Transverse colon (tissue), 4 donors: ENCODE measurements around the gene LRP3. TPM values are rescaled to one million over a fixed set of nuclear protein-coding genes. Genes with fewer than 3 reads are reported as not detected.

Source experiments
- DNase-seq: peaks from one replicate; pipeline ENCODE4 v3.0.0-alpha.2; 2019
- H3K27ac ChIP-seq, 4 donors: fragments of 200-600 bp; sonication (generic); 2 replicates each; pipeline ENCODE4 v1.5.1; 2016 to 2018; ENCODE audit warnings: inconsistent platforms in 4 of 4
- H3K27me3 ChIP-seq: fragments of 200-600 bp; sonication (generic); 2 replicates; pipeline ENCODE4 v1.5.1; 2017; ENCODE audit warnings: inconsistent platforms
- H3K36me3 ChIP-seq, 4 donors: fragments of 200-600 bp; sonication (generic); 2 replicates each; pipeline ENCODE4 v1.5.1; 2017 to 2019; ENCODE audit warnings: inconsistent platforms in 4 of 4
- H3K4me1 ChIP-seq, 4 donors: fragments of 200-600 bp; sonication (generic); 2 replicates each; pipeline ENCODE4 v1.5.1; 2017 to 2020; ENCODE audit warnings: inconsistent platforms in 4 of 4
- H3K4me3 ChIP-seq, 4 donors: fragments of 200-600 bp; sonication (generic); 1 replicate in 1 of 4; 2 replicates in 3 of 4; pipeline versions ENCODE4 v1.5.1 to v1.6.1; 2017 to 2019; ENCODE audit warnings: inconsistent platforms in 4 of 4
- H3K9me3 ChIP-seq, 2 donors: fragments of 200-600 bp; sonication (generic); 2 replicates each; pipeline ENCODE4 v1.5.1; 2017 to 2019; ENCODE audit warnings: inconsistent platforms in 2 of 2
- CTCF ChIP-seq, 5 experiments: fragments of 200-600 bp in 3 of 5; fragments of 450-650 bp in 2 of 5; sonication (generic) in 3 of 5; IDR thresholded peaks; 1 replicate in 2 of 5; 2 replicates in 3 of 5; pipeline ENCODE4 v1.5.1; 2016 to 2017; ENCODE audit warnings: antibody characterized with exemption in 5 of 5, inconsistent platforms in 3 of 5, mild to moderate bottlenecking in 2 of 5, moderate library complexity in 1 of 5
- EP300 ChIP-seq: sonication (generic); formaldehyde crosslinking; IDR thresholded peaks from one replicate; pipeline ENCODE4 v1.6.1; 2017; ENCODE audit warnings: antibody characterized with exemption, low read depth
- POLR2A ChIP-seq: fragments of 450-650 bp; IDR thresholded peaks from one replicate; pipeline ENCODE4 v1.6.1; 2016; ENCODE audit warnings: antibody characterized with exemption, mild to moderate bottlenecking, moderate library complexity
- POLR2AphosphoS5 ChIP-seq, 3 donors: sonication (generic); formaldehyde crosslinking; IDR thresholded peaks; one replicate each; pipeline ENCODE4 v1.6.1; 2016; ENCODE audit warnings: antibody characterized with exemption in 3 of 3
- WGBS, 2 donors: methylation state at CpG; one replicate each; pipeline ENCODE4 v1.1.5; 2018; ENCODE audit warnings: low coverage in 1 of 2; 5-methylcytosine and 5-hydroxymethylcytosine counted together
- in situ Hi-C, 4 donors: fragments of 200-750 bp; cut with MboI; loops; one replicate each; pipeline versions ENCODE4 v1.15.0 to v1.15.1; 2017; ENCODE audit warnings: low sequenced_read_pairs in 3 of 4, low pct_ligation_motif_present in 1 of 4, low pct_unique_long_range_greater_than_20kb in 1 of 4
- intact Hi-C: fragments of 100-400 bp; cut with DNase I; formaldehyde crosslinking; loops from one replicate; pipeline ENCODE4 v1.15.1; 2023; ENCODE audit warnings: low total_unique reads
- total RNA-seq, 4 donors: library from RNA; depleted of rRNA; stranded (reverse); fragments of >200 nt; gene quantifications; one replicate each; pipeline ENCODE4 v1.1.0, GENCODE V29; 2016

Gene LRP3
- total RNA-seq, 4 donors from 2014 or later, result 12.5 to 23.6 (median 17.1) TPM

DNA sequence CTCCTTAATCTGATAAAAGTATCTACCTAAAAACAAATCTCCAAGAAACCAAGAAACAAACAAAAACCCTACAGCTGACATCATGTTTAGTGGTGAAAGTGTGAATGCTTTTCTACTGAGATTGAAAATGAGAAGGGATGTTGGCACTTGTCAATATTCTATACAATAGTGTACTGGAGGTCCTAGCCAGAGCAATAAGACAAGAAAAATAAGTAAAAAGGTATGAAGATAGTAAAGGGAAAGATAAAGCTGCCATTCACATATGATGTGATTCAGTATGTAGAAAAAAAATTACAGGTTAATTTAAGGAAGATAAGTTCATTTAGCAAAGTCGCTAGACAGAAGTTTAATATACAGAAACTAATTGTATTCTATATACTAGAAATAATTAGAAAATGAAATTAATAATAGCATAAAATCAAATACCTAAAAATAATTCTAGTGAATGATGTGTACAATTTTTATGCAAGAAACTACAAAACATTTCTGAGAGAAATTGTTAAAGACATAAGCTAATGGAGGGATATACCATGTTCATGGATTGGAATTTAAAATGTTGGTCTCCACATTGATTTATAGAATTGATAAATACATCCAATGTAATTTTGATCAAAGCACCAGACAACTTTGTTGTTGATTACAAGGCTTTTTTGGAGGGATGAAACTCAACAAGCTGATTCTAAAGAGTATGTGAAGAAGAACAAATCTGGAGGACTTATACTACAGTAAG lies 33.9 kb downstream of the LRP3 start:
- in situ Hi-C loops (loop anchor here in 1 of 4 donors (25.0 kb wide), 1 partner anchor 534 kb away; no protein-coding TSS in a partner anchor), intact Hi-C loops (no loop called here)
- peaks cover 9 to 17% of the 10 kb centered on the region in 2 donors for H3K9me3 ChIP-seq
- no peak overlapping the region for H3K27ac ChIP-seq
- H3K36me3 ChIP-seq, result no peaks in the 10 kb centered on the region
- peaks cover 0 to 22% (median 18%) of the 10 kb centered on the region in 4 donors for H3K4me1 ChIP-seq
- TF ChIP-seq CTCF (IDR thresholded peaks at IDR 0.05), result no peak
- no peak for TF ChIP-seq POLR2AphosphoS5 (IDR thresholded peaks at IDR 0.05)
- TF ChIP-seq POLR2A, result no peak
- TF ChIP-seq EP300, result no peak
- 87 to 98% methylated on average over 1 of the region's 1 CpG for WGBS, 2 donors
- no peak overlapping the region for H3K4me3 ChIP-seq
- DNase-seq, result no peak
- H3K27me3 ChIP-seq, result peaks cover 58% of the 10 kb centered on the region

- no peak for TF ChIP-seq POLR2AphosphoS5 (IDR thresholded peaks at IDR 0.05)
- TF ChIP-seq EP300, result no peak
- no peak for TF ChIP-seq CTCF (IDR thresholded peaks at IDR 0.05)
- TF ChIP-seq POLR2A, result no peak
- peaks cover 9 to 17% of the 10 kb centered on the region in 2 donors for H3K9me3 ChIP-seq
- peaks cover 39% of the 10 kb centered on the region for H3K27me3 ChIP-seq
- H3K27ac ChIP-seq, result no peak overlapping the region
- 82% methylated on average over 5 of the region's 5 CpGs; no CpG with 5 or more reads in 1 of the 2 donors for WGBS, 2 donors
- in situ Hi-C loops, result loop anchor here in 3 of 4 donors (5.0 to 25.0 kb wide), 4 partner anchors 48 to 545 kb away; no protein-coding TSS in a partner anchor
- intact Hi-C loops, result loop anchor here (10.0 kb wide), 1 partner anchor 75 kb away; the partner anchor contains the start of gene CEBPA
- H3K4me1 ChIP-seq, result peaks cover 0 to 22% (median 18%) of the 10 kb centered on the region in 4 donors
- DNase-seq, result no peak
- no peak overlapping the region for H3K4me3 ChIP-seq
- no peaks in the 10 kb centered on the region for H3K36me3 ChIP-seq
These were observed 35.8 kb downstream of the LRP3 start for GRCh38 chr19:33229962-33230361.

DNA sequence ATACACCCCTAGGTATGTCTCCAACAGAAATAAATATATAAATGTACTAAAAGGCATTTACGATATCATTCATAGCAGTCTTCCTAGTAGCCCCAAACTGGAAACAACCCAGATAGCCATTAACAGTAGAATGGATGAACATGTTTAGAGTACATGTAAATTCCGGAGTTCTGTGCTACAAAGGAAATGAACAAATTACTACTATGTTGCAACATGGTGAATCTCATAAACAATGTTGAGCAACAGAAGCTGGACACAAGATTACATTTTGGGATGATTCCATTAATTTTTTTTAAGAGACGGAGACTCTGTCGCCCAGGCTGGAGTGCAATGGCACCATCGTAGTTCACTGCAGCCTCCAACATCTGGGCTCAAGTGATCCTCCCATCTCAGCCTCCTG lies 37.4 kb downstream of the LRP3 start:
- no peaks in the 10 kb centered on the region for H3K36me3 ChIP-seq
- TF ChIP-seq POLR2AphosphoS5 (IDR thresholded peaks at IDR 0.05), result peak in 2 of 3 donors; percentile 7 to 38
- TF ChIP-seq POLR2A, result no peak
- intact Hi-C loops, result loop anchor here (10.0 kb wide), 1 partner anchor 73 kb away; the partner anchor contains the start of gene CEBPA
- 70 to 78% methylated on average over 2 to 5 of the region's 5 CpGs for WGBS, 2 donors
- in situ Hi-C loops, result loop anchor here in 3 of 4 donors (5.0 to 25.0 kb wide), 4 partner anchors 49 to 543 kb away; no protein-coding TSS in a partner anchor
- H3K27ac ChIP-seq, result no peak overlapping the region
- peaks cover 9 to 17% of the 10 kb centered on the region in 2 donors for H3K9me3 ChIP-seq
- no peak overlapping the region for H3K4me3 ChIP-seq
- no peak for DNase-seq
- peaks cover 0 to 14% (median 6%) of the 10 kb centered on the region in 4 donors for H3K4me1 ChIP-seq
- H3K27me3 ChIP-seq, result peaks cover 24% of the 10 kb centered on the region

DNA sequence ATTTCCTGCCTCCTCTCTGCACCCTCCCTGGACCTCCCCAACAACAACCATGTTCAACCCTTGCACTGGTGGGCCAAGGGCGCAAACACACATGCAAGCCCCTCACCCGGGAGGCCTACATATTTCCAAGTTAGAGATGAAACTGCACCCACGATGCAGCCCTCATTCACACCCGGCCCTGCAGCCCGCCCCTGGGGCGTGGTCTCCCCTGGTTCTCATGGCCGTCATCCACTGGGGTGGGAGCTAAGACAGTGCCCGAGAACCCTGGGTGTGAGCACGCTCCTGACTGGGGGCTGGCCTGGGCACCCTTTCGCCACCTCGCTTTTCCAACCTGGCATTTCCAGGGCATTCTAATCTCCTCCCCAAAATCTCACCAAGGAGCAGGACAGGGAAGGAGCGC lies 38.5 kb downstream of the LRP3 start:
- in situ Hi-C loops (loop anchor here in 3 of 4 donors (5.0 to 25.0 kb wide), 4 partner anchors 50 to 542 kb away; no protein-coding TSS in a partner anchor), intact Hi-C loops (loop anchor here (10.0 kb wide), 1 partner anchor 72 kb away; the partner anchor contains the start of gene CEBPA)
- peaks cover 5 to 10% of the 10 kb centered on the region in 2 donors for H3K9me3 ChIP-seq
- TF ChIP-seq POLR2AphosphoS5 (IDR thresholded peaks at IDR 0.05) (no peak), EP300 (no peak), POLR2A (no peak), CTCF (IDR thresholded peaks at IDR 0.05) (no peak)
- 67% methylated on average over 12 of the region's 12 CpGs; no CpG with 5 or more reads in 1 of the 2 donors for WGBS, 2 donors
- H3K27ac ChIP-seq, result no peak overlapping the region
- no peak for DNase-seq
- peaks cover 0 to 7% (median 0%) of the 10 kb centered on the region in 4 donors for H3K4me1 ChIP-seq
- H3K4me3 ChIP-seq, result no peak overlapping the region
- peaks cover 12% of the 10 kb centered on the region for H3K27me3 ChIP-seq
- H3K36me3 ChIP-seq, result no peaks in the 10 kb centered on the region
